Neural cell (in vitro differentiated cells): ENCODE data around the gene PLD6. TPM values are rescaled to one million over a fixed set of nuclear protein-coding genes. Genes with fewer than 3 reads are reported as not detected.

Source experiments
- H2AFZ ChIP-seq: fragments of 200-600, 300-800 bp; sonication (generic), shearing (Covaris generic); 2 replicates; pipeline ENCODE4 v1.6.0; 2014; ENCODE audit warnings: low read depth, mild to moderate bottlenecking, antibody characterized with exemption, low read length, moderate library complexity
- H3F3A ChIP-seq: fragments of 200-600 bp; shearing (Covaris generic); 2 replicates; pipeline ENCODE4 v1.6.1; 2016; ENCODE audit warnings: mild to moderate bottlenecking, moderate library complexity, mixed read lengths, antibody characterized with exemption, low read length; ENCODE audit not compliant: insufficient read depth, poor library complexity, severe bottlenecking
- H3K27ac ChIP-seq: fragments of 200-600, 300-800 bp; sonication (generic), shearing (Covaris generic); 2 replicates; pipeline ENCODE4 v1.5.1; 2014; ENCODE audit warnings: mild to moderate bottlenecking, low read length, moderate library complexity
- H3K27me3 ChIP-seq: fragments of 300-800, 200-600 bp; sonication (generic), shearing (Covaris generic); 2 replicates; pipeline ENCODE4 v1.6.0; 2014; ENCODE audit warnings: mild to moderate bottlenecking, low read depth, low read length, moderate library complexity; ENCODE audit not compliant: insufficient read depth
- H3K36me3 ChIP-seq: fragments of 300-800, 200-600 bp; sonication (generic), shearing (Covaris generic); 2 replicates; pipeline ENCODE4 v1.5.1; 2014; ENCODE audit warnings: mild to moderate bottlenecking, antibody characterized with exemption, low read length, moderate library complexity; ENCODE audit not compliant: insufficient read depth
- H3K4me2 ChIP-seq: fragments of 300-800, 200-600 bp; sonication (generic), shearing (Covaris generic); 2 replicates; pipeline ENCODE4 v1.6.0; 2014; ENCODE audit warnings: mild to moderate bottlenecking, low read length
- H3K4me3 ChIP-seq: fragments of 300-800, 200-600 bp; sonication (generic), shearing (Covaris generic); 2 replicates; pipeline ENCODE4 v1.5.1; 2014; ENCODE audit warnings: mild to moderate bottlenecking, low read length, moderate library complexity
- H3K79me2 ChIP-seq: fragments of 200-600 bp; shearing (Covaris generic); replicated peaks from 2 replicates; pipeline ENCODE4 v1.6.0; 2014; ENCODE audit warnings: mild to moderate bottlenecking, low read length, moderate library complexity; ENCODE audit not compliant: insufficient read depth
- H3K9ac ChIP-seq: fragments of 300-800, 200-600 bp; sonication (generic), shearing (Covaris generic); 2 replicates; pipeline ENCODE4 v1.6.1; 2016; ENCODE audit warnings: mild to moderate bottlenecking, low read length, mixed read lengths
- H3K9me2 ChIP-seq: fragments of 200-600 bp; shearing (Covaris generic); 2 replicates; pipeline ENCODE4 v1.6.1; 2016; ENCODE audit warnings: mild to moderate bottlenecking, low read length, mixed read lengths; ENCODE audit not compliant: insufficient read depth
- H3K9me3 ChIP-seq: fragments of 200-600, 300-800 bp; sonication (generic), shearing (Covaris generic); 2 replicates; pipeline ENCODE4 v1.6.1; 2016; ENCODE audit warnings: mild to moderate bottlenecking, mixed run types, low read length, moderate library complexity, mixed read lengths
- H4K20me1 ChIP-seq: fragments of 200-600 bp; shearing (Covaris generic); 2 replicates; pipeline ENCODE4 v1.6.1; 2016; ENCODE audit warnings: mild to moderate bottlenecking, mixed run types; ENCODE audit not compliant: insufficient read depth
- EP300 ChIP-seq: fragments of 450-650 bp; conservative IDR thresholded peaks from 2 replicates; pipeline ENCODE4 v1.6.1; 2014; ENCODE audit warnings: antibody characterized with exemption, mild to moderate bottlenecking, moderate library complexity; ENCODE audit not compliant: poor library complexity, severe bottlenecking
- EZH2 ChIP-seq: fragments of 200-600, 300-800 bp; shearing (Covaris generic), sonication (generic); IDR thresholded peaks from 2 replicates; pipeline ENCODE4 v1.6.1; 2014; ENCODE audit warnings: antibody characterized with exemption, low read length, borderline replicate concordance, mild to moderate bottlenecking; ENCODE audit not compliant: insufficient read depth, poor library complexity, severe bottlenecking
- MXI1 ChIP-seq: fragments of 450-650 bp; conservative IDR thresholded peaks from 2 replicates; pipeline ENCODE4 v1.6.1; 2014; ENCODE audit warnings: antibody characterized with exemption, mild to moderate bottlenecking; ENCODE audit not compliant: poor library complexity, severe bottlenecking
- POLR2AphosphoS5 ChIP-seq: IDR thresholded peaks from 2 replicates; pipeline ENCODE4 v1.6.1; 2012
- RAD21 ChIP-seq: fragments of 450-650 bp; conservative IDR thresholded peaks from 2 replicates; pipeline ENCODE4 v1.6.1; 2014; ENCODE audit warnings: antibody characterized with exemption, mild to moderate bottlenecking, moderate library complexity
- SMC3 ChIP-seq: fragments of 450-650 bp; conservative IDR thresholded peaks from 2 replicates; pipeline ENCODE4 v1.6.1; 2014; ENCODE audit warnings: antibody characterized with exemption, mild to moderate bottlenecking, moderate library complexity; ENCODE audit not compliant: poor library complexity
- TAF1 ChIP-seq: IDR thresholded peaks from 2 replicates; pipeline ENCODE4 v1.6.1; 2012; ENCODE audit warnings: low read depth
- polyA plus RNA-seq: library from polyadenylated mRNA; depleted of rRNA; stranded (reverse); fragments of >200 nt; gene quantifications from 2 replicates; pipeline ENCODE4 v1.2.3, GENCODE V29; 2014
- TF ChIP-seq, protein P1 (sequence below): fragments of 450-650 bp; IDR thresholded peaks from 2 replicates; pipeline ENCODE4 v1.5.1; 2014; ENCODE audit warnings: antibody characterized with exemption, mild to moderate bottlenecking, moderate library complexity; ENCODE audit not compliant: poor library complexity, severe bottlenecking
- TF ChIP-seq, protein P2 (sequence below): IDR thresholded peaks from 2 replicates; pipeline ENCODE4 v1.6.1; 2012; ENCODE audit warnings: borderline replicate concordance

Gene PLD6
- polyA plus RNA-seq, 1 donor from 2014 or later = 2.0 TPM

DNA sequence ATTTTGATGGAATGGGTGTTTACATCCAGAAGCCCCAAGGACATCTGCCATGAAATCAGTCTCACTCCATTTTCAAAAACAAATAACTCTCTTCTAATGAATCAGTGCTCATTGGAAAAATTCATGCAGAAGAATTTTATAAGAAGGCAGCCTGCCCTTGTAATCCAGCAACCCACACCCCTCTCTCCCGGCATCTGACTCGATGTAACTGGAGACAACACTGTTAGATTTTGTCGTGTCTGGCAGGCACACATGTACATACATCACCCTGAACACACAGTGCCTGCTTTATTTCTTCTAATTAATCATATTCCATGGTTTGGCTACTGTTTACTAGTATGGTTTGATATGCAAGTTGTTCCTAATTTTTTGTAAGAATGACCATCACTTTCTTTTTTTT, 11.9 kb upstream of the PLD6 start:
- H3F3A ChIP-seq = no peaks in the 10 kb centered on the region
- H3K36me3 ChIP-seq = no peaks in the 10 kb centered on the region
- H4K20me1 ChIP-seq = no peaks in the 10 kb centered on the region
- no peak overlapping the region for H3K27ac ChIP-seq
- H3K4me3 ChIP-seq = no peak overlapping the region
- no peaks in the 10 kb centered on the region for H3K9me3 ChIP-seq
- no peaks in the 10 kb centered on the region for H3K9me2 ChIP-seq
- H3K4me2 ChIP-seq = no peak overlapping the region
- TF ChIP-seq MXI1 = no peak
- TF ChIP-seq, protein P1, sequence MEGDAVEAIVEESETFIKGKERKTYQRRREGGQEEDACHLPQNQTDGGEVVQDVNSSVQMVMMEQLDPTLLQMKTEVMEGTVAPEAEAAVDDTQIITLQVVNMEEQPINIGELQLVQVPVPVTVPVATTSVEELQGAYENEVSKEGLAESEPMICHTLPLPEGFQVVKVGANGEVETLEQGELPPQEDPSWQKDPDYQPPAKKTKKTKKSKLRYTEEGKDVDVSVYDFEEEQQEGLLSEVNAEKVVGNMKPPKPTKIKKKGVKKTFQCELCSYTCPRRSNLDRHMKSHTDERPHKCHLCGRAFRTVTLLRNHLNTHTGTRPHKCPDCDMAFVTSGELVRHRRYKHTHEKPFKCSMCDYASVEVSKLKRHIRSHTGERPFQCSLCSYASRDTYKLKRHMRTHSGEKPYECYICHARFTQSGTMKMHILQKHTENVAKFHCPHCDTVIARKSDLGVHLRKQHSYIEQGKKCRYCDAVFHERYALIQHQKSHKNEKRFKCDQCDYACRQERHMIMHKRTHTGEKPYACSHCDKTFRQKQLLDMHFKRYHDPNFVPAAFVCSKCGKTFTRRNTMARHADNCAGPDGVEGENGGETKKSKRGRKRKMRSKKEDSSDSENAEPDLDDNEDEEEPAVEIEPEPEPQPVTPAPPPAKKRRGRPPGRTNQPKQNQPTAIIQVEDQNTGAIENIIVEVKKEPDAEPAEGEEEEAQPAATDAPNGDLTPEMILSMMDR = no peak
- no peak for TF ChIP-seq SMC3
- no peak for TF ChIP-seq RAD21
- no peak for TF ChIP-seq EP300
- TF ChIP-seq POLR2AphosphoS5 = no peak
- TF ChIP-seq, protein P2, sequence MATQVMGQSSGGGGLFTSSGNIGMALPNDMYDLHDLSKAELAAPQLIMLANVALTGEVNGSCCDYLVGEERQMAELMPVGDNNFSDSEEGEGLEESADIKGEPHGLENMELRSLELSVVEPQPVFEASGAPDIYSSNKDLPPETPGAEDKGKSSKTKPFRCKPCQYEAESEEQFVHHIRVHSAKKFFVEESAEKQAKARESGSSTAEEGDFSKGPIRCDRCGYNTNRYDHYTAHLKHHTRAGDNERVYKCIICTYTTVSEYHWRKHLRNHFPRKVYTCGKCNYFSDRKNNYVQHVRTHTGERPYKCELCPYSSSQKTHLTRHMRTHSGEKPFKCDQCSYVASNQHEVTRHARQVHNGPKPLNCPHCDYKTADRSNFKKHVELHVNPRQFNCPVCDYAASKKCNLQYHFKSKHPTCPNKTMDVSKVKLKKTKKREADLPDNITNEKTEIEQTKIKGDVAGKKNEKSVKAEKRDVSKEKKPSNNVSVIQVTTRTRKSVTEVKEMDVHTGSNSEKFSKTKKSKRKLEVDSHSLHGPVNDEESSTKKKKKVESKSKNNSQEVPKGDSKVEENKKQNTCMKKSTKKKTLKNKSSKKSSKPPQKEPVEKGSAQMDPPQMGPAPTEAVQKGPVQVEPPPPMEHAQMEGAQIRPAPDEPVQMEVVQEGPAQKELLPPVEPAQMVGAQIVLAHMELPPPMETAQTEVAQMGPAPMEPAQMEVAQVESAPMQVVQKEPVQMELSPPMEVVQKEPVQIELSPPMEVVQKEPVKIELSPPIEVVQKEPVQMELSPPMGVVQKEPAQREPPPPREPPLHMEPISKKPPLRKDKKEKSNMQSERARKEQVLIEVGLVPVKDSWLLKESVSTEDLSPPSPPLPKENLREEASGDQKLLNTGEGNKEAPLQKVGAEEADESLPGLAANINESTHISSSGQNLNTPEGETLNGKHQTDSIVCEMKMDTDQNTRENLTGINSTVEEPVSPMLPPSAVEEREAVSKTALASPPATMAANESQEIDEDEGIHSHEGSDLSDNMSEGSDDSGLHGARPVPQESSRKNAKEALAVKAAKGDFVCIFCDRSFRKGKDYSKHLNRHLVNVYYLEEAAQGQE = no peak
- no peak for TF ChIP-seq TAF1
- TF ChIP-seq EZH2 = no peak
- no peak overlapping the region for H2AFZ ChIP-seq
- H3K9ac ChIP-seq = no peak overlapping the region
- no peaks in the 10 kb centered on the region for H3K79me2 ChIP-seq
- H3K27me3 ChIP-seq = no peaks in the 10 kb centered on the region

DNA sequence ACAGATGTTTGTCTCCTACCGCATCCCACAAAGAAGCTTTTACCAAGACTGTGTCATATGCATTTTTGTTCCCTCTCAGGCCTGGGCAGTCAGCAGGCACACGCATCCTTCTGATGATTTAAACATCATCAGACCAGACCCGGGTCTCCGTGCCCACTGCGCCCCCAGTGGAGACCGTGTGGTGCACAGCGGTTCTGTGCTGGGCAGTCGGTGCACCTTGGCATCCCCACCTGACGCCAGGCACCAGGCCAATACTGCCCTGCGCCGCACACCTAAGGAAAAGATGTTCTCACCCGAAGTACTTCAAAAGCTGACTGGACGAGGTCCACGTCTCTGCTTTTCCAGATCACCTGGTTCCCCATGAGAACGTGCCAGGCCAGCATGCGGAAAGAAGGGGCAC, 10.6 kb upstream of the PLD6 start:
- Histone ChIP-seq H4K20me1 (no peaks in the 10 kb centered on the region), H3K36me3 (no peaks in the 10 kb centered on the region), H3K27ac (no peak overlapping the region), H3K9me2 (no peaks in the 10 kb centered on the region), H3K9me3 (no peaks in the 10 kb centered on the region), H3K4me3 (no peak overlapping the region), H2AFZ (no peak overlapping the region), H3K79me2 (no peaks in the 10 kb centered on the region), H3K27me3 (no peaks in the 10 kb centered on the region), H3K4me2 (no peak overlapping the region), H3F3A (no peaks in the 10 kb centered on the region), H3K9ac (no peak overlapping the region)
- no peak for TF ChIP-seq POLR2AphosphoS5
- TF ChIP-seq EP300 = no peak
- no peak for TF ChIP-seq RAD21
- no peak for TF ChIP-seq SMC3
- TF ChIP-seq MXI1 = no peak
- no peak for TF ChIP-seq EZH2
- TF ChIP-seq, protein P1 = no peak
- TF ChIP-seq, protein P2 = no peak
- no peak for TF ChIP-seq TAF1
